Ascending aorta (tissue), 2 donors: ENCODE measurements around the gene MLF2. TPM values are rescaled to one million over a fixed set of nuclear protein-coding genes. Genes with fewer than 3 reads are reported as not detected.
A peak's percentile ranks its signal among the peaks of the same experiment; 100 is the strongest.

Source experiments
- DNase-seq, 2 donors: peaks; one replicate each; pipeline ENCODE4 v3.0.0-alpha.2; 2019; ENCODE audit warnings: low spot score in 2 of 2
- H3K27ac ChIP-seq, 2 donors: fragments of 200-600 bp; sonication (generic); one replicate each; pipeline ENCODE4 v1.5.1; 2016 to 2017; ENCODE audit warnings: mild to moderate bottlenecking in 1 of 2
- H3K27me3 ChIP-seq: fragments of 200-600 bp; sonication (generic); one replicate; pipeline ENCODE4 v1.5.1; 2017
- H3K36me3 ChIP-seq, 2 donors: fragments of 200-600 bp; sonication (generic); one replicate each; pipeline ENCODE4 v1.5.1; 2016
- H3K4me1 ChIP-seq, 2 donors: fragments of 200-600 bp; sonication (generic); one replicate each; pipeline ENCODE4 v1.5.1; 2016 to 2017; ENCODE audit warnings: mild to moderate bottlenecking in 1 of 2
- H3K4me3 ChIP-seq, 2 donors: fragments of 200-600 bp; sonication (generic); one replicate each; pipeline ENCODE4 v1.5.1; 2016 to 2017; ENCODE audit warnings: mild to moderate bottlenecking in 1 of 2
- H3K9me3 ChIP-seq, 2 donors: fragments of 200-600 bp; sonication (generic); one replicate each; pipeline ENCODE4 v1.5.1; 2016
- intact Hi-C: fragments of 100-400 bp; cut with DNase I; formaldehyde crosslinking; loops from one replicate; pipeline ENCODE4 v1.15.1; 2023
- total RNA-seq: library from RNA; depleted of rRNA; stranded (reverse); fragments of >200 nt; gene quantifications from one replicate; pipeline ENCODE4 v1.1.0, GENCODE V29; 2016
- TF ChIP-seq, protein P1 (sequence below), 3 experiments: fragments of 200-600 bp in 2 of 3; fragments of 450-650 bp in 1 of 3; sonication (generic) in 2 of 3; IDR thresholded peaks; one replicate each; pipeline ENCODE4 v1.5.1; 2016 to 2019; ENCODE audit warnings: antibody characterized with exemption in 3 of 3, mild to moderate bottlenecking in 1 of 3, moderate library complexity in 1 of 3

Gene MLF2
- total RNA-seq, 1 donor from 2014 or later = 145 TPM

DNA sequence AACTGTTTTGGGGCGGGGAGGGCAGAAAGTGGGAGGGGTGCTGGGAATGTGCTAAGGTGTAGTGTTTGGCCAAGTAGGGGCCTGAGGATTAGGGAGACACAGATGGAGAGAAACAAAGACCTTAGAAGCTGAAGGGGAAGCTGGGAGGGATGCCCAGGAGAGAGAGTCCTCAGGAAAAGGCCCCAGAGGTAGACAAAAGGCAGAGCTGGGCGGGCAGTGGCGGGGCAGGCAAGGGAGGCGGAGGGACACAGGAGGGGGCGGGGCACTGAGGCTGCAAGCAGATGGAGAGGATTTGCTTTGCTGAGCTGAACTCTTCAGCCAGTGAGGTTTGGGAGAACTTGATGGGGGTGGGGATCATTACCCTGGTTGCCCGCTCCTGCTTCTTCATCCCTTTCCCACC, 16.0 kb upstream of the MLF2 start:
- Histone ChIP-seq H3K9me3 (no peaks in the 10 kb centered on the region), H3K4me1 (peaks cover 4 to 27% of the 10 kb centered on the region in 2 donors), H3K27me3 (no peaks in the 10 kb centered on the region), H3K4me3 (peak overlapping the region; percentile 96 to 97), H3K36me3 (peaks cover 13 to 18% of the 10 kb centered on the region in 2 donors), H3K27ac (peak overlapping the region; percentile 32 to 97)
- DNase-seq = no peak
- intact Hi-C loops = loop anchor here (5.0 kb wide), 2 partner anchors 107 to 217 kb away; partner anchors contain the start of gene ING4
- TF ChIP-seq, protein P1, sequence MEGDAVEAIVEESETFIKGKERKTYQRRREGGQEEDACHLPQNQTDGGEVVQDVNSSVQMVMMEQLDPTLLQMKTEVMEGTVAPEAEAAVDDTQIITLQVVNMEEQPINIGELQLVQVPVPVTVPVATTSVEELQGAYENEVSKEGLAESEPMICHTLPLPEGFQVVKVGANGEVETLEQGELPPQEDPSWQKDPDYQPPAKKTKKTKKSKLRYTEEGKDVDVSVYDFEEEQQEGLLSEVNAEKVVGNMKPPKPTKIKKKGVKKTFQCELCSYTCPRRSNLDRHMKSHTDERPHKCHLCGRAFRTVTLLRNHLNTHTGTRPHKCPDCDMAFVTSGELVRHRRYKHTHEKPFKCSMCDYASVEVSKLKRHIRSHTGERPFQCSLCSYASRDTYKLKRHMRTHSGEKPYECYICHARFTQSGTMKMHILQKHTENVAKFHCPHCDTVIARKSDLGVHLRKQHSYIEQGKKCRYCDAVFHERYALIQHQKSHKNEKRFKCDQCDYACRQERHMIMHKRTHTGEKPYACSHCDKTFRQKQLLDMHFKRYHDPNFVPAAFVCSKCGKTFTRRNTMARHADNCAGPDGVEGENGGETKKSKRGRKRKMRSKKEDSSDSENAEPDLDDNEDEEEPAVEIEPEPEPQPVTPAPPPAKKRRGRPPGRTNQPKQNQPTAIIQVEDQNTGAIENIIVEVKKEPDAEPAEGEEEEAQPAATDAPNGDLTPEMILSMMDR (IDR thresholded peaks at IDR 0.05) = no peak

DNA sequence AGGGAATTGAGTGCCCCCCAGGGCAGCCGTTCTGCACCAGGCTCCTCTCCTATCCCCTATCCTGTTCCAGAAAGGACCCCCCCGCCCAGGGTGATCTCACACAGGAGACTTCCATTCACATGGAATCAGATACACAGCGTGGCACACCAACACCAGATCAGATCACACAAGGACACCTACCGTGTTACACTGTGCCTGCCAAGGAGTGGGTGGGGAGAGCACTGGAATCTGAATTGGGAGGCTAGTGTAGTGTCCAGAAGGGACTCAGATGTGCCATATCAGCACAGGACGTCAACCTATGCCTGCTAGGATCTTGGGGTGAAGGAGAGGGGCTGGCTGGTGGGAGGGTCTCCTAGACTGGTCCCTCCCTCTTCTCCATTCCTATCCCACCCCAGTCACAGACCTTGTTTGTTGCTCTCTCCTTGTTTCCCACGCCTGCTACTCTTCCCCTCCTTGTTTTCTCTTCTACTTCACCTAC, 15.5 kb upstream of the MLF2 start:
- peaks cover 8 to 29% of the 10 kb centered on the region in 2 donors for H3K4me1 ChIP-seq
- no peaks in the 10 kb centered on the region for H3K27me3 ChIP-seq
- DNase-seq = no peak
- H3K27ac ChIP-seq = peak overlapping the region; percentile 32 to 97
- no peaks in the 10 kb centered on the region for H3K9me3 ChIP-seq
- TF ChIP-seq, protein P1 (IDR thresholded peaks at IDR 0.05) = no peak
- intact Hi-C loops = loop anchor here (5.0 kb wide), 2 partner anchors 106 to 216 kb away; partner anchors contain the start of gene ING4
- peaks cover 13 to 18% of the 10 kb centered on the region in 2 donors for H3K36me3 ChIP-seq
- H3K4me3 ChIP-seq = peak overlapping the region; percentile 96 to 97

GRCh38 chr12:6767353-6768319, 14.7 kb upstream of the MLF2 start:
- DNase-seq = no peak
- H3K9me3 ChIP-seq = no peaks in the 10 kb centered on the region
- peaks cover 10 to 33% of the 10 kb centered on the region in 2 donors for H3K4me1 ChIP-seq
- TF ChIP-seq, protein P1 (IDR thresholded peaks at IDR 0.05) = no peak
- H3K4me3 ChIP-seq = peak overlapping the region; percentile 96 to 97
- intact Hi-C loops = loop anchor here (1.0 to 5.0 kb wide), 3 partner anchors 11 to 215 kb away; partner anchors contain the start of gene ING4
- no peaks in the 10 kb centered on the region for H3K27me3 ChIP-seq
- H3K36me3 ChIP-seq = peaks cover 13 to 18% of the 10 kb centered on the region in 2 donors
- peak overlapping the region; percentile 84 to 97 for H3K27ac ChIP-seq

DNA sequence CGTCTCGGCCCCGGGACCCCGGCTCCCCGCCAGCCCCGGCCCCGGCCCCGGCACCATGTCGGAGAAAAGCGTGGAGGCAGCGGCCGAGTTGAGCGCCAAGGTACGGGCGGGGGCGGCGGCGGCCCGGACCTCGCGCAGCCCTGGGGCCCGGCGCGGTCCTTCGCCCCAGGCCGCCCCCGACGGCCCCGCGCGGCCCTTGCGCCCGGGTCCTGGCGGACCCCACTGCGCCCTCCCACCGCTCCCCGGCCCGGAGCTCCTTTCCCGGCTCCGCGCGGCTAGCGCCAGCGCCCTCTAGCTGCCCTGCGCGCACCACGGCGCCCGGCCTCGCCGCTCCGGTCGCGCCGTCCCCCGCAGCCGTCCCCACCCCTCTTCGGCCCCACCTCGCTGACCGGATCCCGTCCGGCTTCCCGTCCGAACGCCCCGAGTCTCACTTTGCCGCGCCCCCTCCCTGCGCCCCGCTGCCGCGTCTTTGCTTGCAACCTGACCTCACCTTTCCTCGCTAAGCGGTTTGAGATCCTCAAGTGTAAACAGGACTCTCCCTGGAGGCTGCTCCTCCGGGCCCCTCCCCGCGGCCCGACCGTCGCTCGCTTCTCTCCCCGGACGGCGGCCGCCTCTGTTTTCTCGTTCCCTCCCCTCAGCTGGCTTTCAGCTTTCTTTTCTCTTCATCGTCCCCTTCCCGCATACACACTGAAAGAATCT, 13.9 kb upstream of the MLF2 start:
- DNase-seq = peak in 1 of 2 donors; percentile 88
- Histone ChIP-seq H3K4me1 (peaks cover 10 to 33% of the 10 kb centered on the region in 2 donors), H3K9me3 (no peaks in the 10 kb centered on the region), H3K27me3 (no peaks in the 10 kb centered on the region), H3K4me3 (peak overlapping the region; percentile 96 to 97), H3K27ac (peak overlapping the region; percentile 84 to 97), H3K36me3 (peaks cover 13 to 18% of the 10 kb centered on the region in 2 donors)
- intact Hi-C loops = loop anchor here (1.0 to 5.0 kb wide), 3 partner anchors 12 to 214 kb away; partner anchors contain the start of gene ING4
- TF ChIP-seq, protein P1 (IDR thresholded peaks at IDR 0.05) = peak; percentile 22 to 93 (median 60)
